Omental fat pad (tissue), 4 donors: ENCODE measurements around the gene DUSP5. TPM values are rescaled to one million over a fixed set of nuclear protein-coding genes. Genes with fewer than 3 reads are reported as not detected.

Experiments
- ATAC-seq: fragments of 150-250 bp; one replicate; pipeline ENCODE4 v1.9.1; 2016; ENCODE audit warnings: mild to moderate bottlenecking, moderate library complexity; ENCODE audit not compliant: low FRiP score
- DNase-seq: peaks from one replicate; pipeline ENCODE4 v3.0.0-alpha.2; 2019; ENCODE audit warnings: low spot score
- total RNA-seq, 4 donors: library from RNA; depleted of rRNA; stranded (reverse); fragments of >200 nt; gene quantifications; one replicate each; pipeline ENCODE4 v1.1.0, GENCODE V29; 2016
- TF ChIP-seq, protein P1 (sequence below), 3 donors: fragments of 450-650 bp; IDR thresholded peaks; one replicate each; pipeline ENCODE4 v1.5.1; 2016 to 2017; ENCODE audit warnings: antibody characterized with exemption in 3 of 3, mild to moderate bottlenecking in 3 of 3, moderate library complexity in 2 of 3

DUSP5 gene
- total RNA-seq, 4 donors from 2014 or later: 9.2 to 71.4 (median 41.4) TPM

DNA sequence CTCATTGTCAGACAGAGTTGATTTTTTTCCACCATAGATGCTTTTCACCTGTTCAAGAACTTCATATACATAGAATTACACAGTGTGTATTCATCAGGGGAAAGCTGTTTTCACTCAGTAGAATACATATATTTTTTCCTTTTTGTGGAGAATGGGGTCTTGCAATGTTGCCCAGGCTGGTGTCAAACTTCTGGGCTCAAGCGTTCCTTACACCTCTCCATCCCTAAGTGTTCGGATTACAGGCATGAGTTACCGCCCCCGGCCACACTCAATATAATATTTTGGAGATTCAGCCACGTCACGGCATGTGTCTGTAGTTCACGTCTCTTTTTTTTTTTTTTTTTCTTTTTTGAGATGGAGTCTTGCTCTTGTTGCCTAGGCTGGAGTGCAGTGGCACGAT is 62.3 kb downstream of the DUSP5 start:
- no peak for DNase-seq
- ATAC-seq: no peak
- TF ChIP-seq, protein P1, sequence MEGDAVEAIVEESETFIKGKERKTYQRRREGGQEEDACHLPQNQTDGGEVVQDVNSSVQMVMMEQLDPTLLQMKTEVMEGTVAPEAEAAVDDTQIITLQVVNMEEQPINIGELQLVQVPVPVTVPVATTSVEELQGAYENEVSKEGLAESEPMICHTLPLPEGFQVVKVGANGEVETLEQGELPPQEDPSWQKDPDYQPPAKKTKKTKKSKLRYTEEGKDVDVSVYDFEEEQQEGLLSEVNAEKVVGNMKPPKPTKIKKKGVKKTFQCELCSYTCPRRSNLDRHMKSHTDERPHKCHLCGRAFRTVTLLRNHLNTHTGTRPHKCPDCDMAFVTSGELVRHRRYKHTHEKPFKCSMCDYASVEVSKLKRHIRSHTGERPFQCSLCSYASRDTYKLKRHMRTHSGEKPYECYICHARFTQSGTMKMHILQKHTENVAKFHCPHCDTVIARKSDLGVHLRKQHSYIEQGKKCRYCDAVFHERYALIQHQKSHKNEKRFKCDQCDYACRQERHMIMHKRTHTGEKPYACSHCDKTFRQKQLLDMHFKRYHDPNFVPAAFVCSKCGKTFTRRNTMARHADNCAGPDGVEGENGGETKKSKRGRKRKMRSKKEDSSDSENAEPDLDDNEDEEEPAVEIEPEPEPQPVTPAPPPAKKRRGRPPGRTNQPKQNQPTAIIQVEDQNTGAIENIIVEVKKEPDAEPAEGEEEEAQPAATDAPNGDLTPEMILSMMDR (IDR thresholded peaks at IDR 0.05): no peak

Other genes with a start within 250 kb of the DUSP5 start
- 10 to 100 TPM in 2 of 4 donors, 1 to 10 TPM in 2; 8.1 to 20.4 (median 14.1) TPM for gene SMNDC1, start 193.0 kb upstream of the DUSP5 start, total RNA-seq
- gene SMC3, start 69.8 kb downstream of the DUSP5 start, total RNA-seq: 10 to 100 TPM; 19.6 to 32.0 (median 25.2) TPM
- 1 to 10 TPM in 3 of 4 donors, under 1 TPM in 1; 0.24 to 3.5 (median 1.8) TPM for gene RBM20, start 146.4 kb downstream of the DUSP5 start, total RNA-seq